GM12878 (cell line): ENCODE measurements around the gene MYH6.

Source experiments
- ELK1 ChIP-seq: IDR thresholded peaks from 2 replicates; pipeline ENCODE4 v1.6.1; 2012; ENCODE audit warnings: low read depth, low read length, improper control_type of control experiment
- KLF5 ChIP-seq: fragments of 450-650 bp; IDR thresholded peaks from 2 replicates; pipeline ENCODE4 v1.6.1; 2014; ENCODE audit warnings: mild to moderate bottlenecking; ENCODE audit not compliant: partially characterized antibody
- PML ChIP-seq: IDR thresholded peaks from 2 replicates; pipeline ENCODE4 v1.6.1; 2012; ENCODE audit warnings: low read length, inconsistent platforms
- RFX5 ChIP-seq: IDR thresholded peaks from 2 replicates; pipeline ENCODE4 v1.6.1; 2011; ENCODE audit warnings: low read depth, low read length, improper control_type of control experiment
- SP1 ChIP-seq: IDR thresholded peaks from one replicate; pipeline ENCODE4 v1.6.1; 2011; ENCODE audit warnings: low read depth, low read length
- TAF1 ChIP-seq: IDR thresholded peaks from 2 replicates; pipeline ENCODE4 v1.6.1; 2011; ENCODE audit warnings: mild to moderate bottlenecking, low read depth, low read length, borderline replicate concordance
- ZNF274 ChIP-seq: IDR thresholded peaks from one replicate; pipeline ENCODE4 v1.8.0; 2011; ENCODE audit not compliant: insufficient read length, insufficient read depth
- ZSCAN29 ChIP-seq: fragments of 450-650 bp; IDR thresholded peaks from 2 replicates; pipeline ENCODE4 v1.6.1; 2017; ENCODE audit warnings: mild to moderate bottlenecking, moderate library complexity

- TF ChIP-seq ZNF274 (no peak), SP1 (no peak), TAF1 (no peak), RFX5 (no peak), ZSCAN29 (no peak), PML (no peak), ELK1 (no peak), KLF5 (no peak)
Measured at GRCh38 chr14:23401291-23401690, 6.8 kb downstream of the MYH6 start.
